ENCODE data around the gene NCAM1.

GRCh38 chr11:113262594-113262993 lies 301.4 kb downstream of the NCAM1 start:
- TF ChIP-seq CTCF (IDR thresholded peaks at IDR 0.05), result no peak
- no peak for TF ChIP-seq POLR2A (IDR thresholded peaks at IDR 0.05)
- no peak for TF ChIP-seq POLR2AphosphoS5 (IDR thresholded peaks at IDR 0.05)
